Stimulated activated CD4-positive, alpha-beta T cell treated with anti-CD3 and anti-CD28 coated beads, Interleukin-4, amount 100 ng/mL, for 1 hour (primary cell): Measurements from ENCODE around the gene CCDC110.

ENCODE experiments used
- DNase-seq: peaks from one replicate; pipeline ENCODE4 v3.0.0-alpha.2; 2020

CCDC110 gene

GRCh38 chr4:185470501-185471195 lies 885 bp downstream of the CCDC110 start:
- DNase-seq, result peak; percentile 31

GRCh38 chr4:185469580-185470154 lies 1.9 kb downstream of the CCDC110 start:
- DNase-seq, result no peak

GRCh38 chr4:185468999-185469398 lies 2.5 kb downstream of the CCDC110 start:
- no peak for DNase-seq

GRCh38 chr4:185467991-185468390 lies 3.5 kb downstream of the CCDC110 start:
- no peak for DNase-seq

GRCh38 chr4:185467101-185467500 lies 4.4 kb downstream of the CCDC110 start:
- DNase-seq, result no peak

- no peak for DNase-seq
Observed at GRCh38 chr4:185465707-185466106, 5.8 kb downstream of the CCDC110 start.

GRCh38 chr4:185464887-185465286 lies 6.6 kb downstream of the CCDC110 start:
- no peak for DNase-seq

- DNase-seq, result no peak
Observed at GRCh38 chr4:185464183-185464582, 7.3 kb downstream of the CCDC110 start.

- no peak for DNase-seq
Observed at GRCh38 chr4:185463541-185463940, 8.0 kb downstream of the CCDC110 start.

- DNase-seq, result no peak
Observed at GRCh38 chr4:185461565-185461964, 10.0 kb downstream of the CCDC110 start.

GRCh38 chr4:185457136-185457535 lies 14.4 kb downstream of the CCDC110 start:
- DNase-seq, result no peak

GRCh38 chr4:185456131-185456530 lies 15.4 kb downstream of the CCDC110 start:
- no peak for DNase-seq

- no peak for DNase-seq
Observed at GRCh38 chr4:185445209-185445608, 26.3 kb downstream of the CCDC110 start.

- no peak for DNase-seq
Observed at GRCh38 chr4:185441479-185441878, 30.1 kb downstream of the CCDC110 start.

GRCh38 chr4:185437809-185438208 lies 33.7 kb downstream of the CCDC110 start:
- no peak for DNase-seq

GRCh38 chr4:185435466-185435865 lies 36.1 kb downstream of the CCDC110 start:
- DNase-seq, result no peak

GRCh38 chr4:185429660-185430059 lies 41.9 kb downstream of the CCDC110 start:
- DNase-seq, result no peak

GRCh38 chr4:185426960-185427688 lies 44.4 kb downstream of the CCDC110 start:
- no peak for DNase-seq

GRCh38 chr4:185425647-185426352 lies 45.7 kb downstream of the CCDC110 start, which contains the start of gene UFSP2:
UFSP2 (minus strand) TSS chr4:185425964; CDS start chr4:185425868, 96 bp downstream.
- peak; percentile 84 for DNase-seq

- no peak for DNase-seq
Observed at GRCh38 chr4:185424905-185425646, 46.5 kb downstream of the CCDC110 start.

- no peak for DNase-seq
Observed at GRCh38 chr4:185421366-185422124, 50.0 kb downstream of the CCDC110 start.

- no peak for DNase-seq
Observed at GRCh38 chr4:185416955-185417354, 54.6 kb downstream of the CCDC110 start.
